WI38 (cell line): ENCODE results near the gene STK16.

Experiments used
- H3K4me3 ChIP-seq: 2 replicates; pipeline ENCODE4 v1.5.1; 2011; ENCODE audit warnings: low read depth, mild to moderate bottlenecking, control low read depth, low read length
- CTCF ChIP-seq: IDR thresholded peaks from 2 replicates; pipeline ENCODE4 v1.5.1; 2012; ENCODE audit warnings: low read depth, mild to moderate bottlenecking, control low read depth, low read length

STK16 gene

GRCh38 chr2:219269362-219270054 lies 24.2 kb downstream of the STK16 start:
- no peak overlapping the region for H3K4me3 ChIP-seq
- TF ChIP-seq CTCF = no peak

DNA sequence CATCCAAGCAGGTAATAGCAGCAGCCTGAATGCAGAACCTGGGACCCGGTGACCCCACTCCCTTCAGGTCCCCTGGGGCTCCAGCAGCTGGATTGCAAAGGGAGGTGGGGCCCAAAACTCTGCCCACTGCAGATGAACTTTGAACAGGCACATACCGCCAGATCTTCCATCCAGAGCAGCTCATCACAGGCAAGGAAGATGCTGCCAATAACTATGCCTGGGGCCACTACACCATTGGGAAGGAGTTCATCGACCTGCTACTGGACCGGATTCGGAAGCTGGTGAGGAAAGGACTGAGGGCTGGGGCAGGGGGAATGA lies 24.7 kb downstream of the STK16 start:
- H3K4me3 ChIP-seq = no peak overlapping the region
- TF ChIP-seq CTCF = no peak

GRCh38 chr2:219271021-219271420 lies 25.7 kb downstream of the STK16 start:
- no peak overlapping the region for H3K4me3 ChIP-seq
- TF ChIP-seq CTCF = no peak

DNA sequence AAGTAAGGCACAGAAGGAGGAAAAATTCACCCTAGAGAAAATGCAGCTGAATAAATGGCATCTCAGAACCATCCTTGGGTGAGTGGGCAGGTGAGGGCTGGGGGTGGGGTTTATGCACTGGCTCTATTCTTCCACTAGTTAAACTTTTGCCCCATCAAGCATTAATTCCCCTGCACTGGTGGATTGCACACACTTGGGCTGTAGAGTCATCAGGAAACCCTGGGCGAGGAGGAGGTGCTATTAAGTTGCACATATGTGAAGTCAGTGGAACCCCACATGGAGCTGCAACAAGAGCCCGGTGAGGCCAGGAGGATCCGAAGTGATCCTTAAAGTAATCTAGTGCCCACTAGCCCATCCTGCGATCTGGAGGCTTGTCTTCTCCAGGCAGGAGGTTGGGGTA lies 27.1 kb downstream of the STK16 start:
- no peak overlapping the region for H3K4me3 ChIP-seq
- no peak for TF ChIP-seq CTCF

DNA sequence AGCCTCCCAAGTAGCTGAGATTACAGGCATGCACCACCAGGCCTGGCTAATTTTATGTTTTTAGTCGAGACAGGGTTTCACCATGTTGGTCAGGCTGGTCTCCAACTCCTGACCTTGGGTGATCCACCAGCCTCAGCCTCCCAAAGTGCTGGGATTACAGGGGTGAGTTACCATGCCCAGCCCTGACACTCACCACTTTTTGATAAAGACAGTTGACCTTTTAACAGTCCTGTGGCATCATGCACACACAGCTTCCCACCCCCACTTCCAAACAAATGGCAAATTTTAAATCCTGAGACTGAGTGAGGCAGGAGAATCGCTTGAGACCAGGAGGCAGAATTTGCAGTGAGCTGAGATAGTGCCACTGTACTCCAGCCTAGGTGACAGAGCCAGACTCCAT lies 27.7 kb downstream of the STK16 start:
- H3K4me3 ChIP-seq = no peak overlapping the region
- TF ChIP-seq CTCF = no peak

DNA sequence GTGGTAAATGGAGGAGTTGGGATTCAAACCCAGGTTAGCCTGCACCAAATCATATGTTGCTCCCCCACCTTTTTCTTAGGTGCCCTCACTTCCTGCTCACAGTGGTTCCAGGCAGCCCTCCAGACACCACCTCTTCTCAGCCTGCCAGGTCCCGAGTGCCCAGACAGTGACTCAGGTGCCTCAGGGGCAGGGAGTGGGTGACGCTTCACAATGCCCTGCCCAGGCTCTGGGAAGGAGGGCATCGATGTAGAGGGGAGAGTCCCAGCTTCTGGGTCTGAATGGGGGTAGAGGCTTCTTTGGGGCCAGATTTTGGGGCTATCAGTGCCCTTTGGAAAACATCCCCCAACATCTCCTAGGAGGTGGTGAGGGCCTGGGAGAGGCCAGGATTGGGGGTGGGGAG lies 28.7 kb downstream of the STK16 start:
- no peak for TF ChIP-seq CTCF
- no peak overlapping the region for H3K4me3 ChIP-seq

- no peak for TF ChIP-seq CTCF
- peak overlapping the region; percentile 1; the same call in 1 of the 2 replicates for H3K4me3 ChIP-seq
Observed at GRCh38 chr2:219274361-219274921, 29.2 kb downstream of the STK16 start.
